Stimulated activated naive CD8-positive, alpha-beta T cell treated with anti-CD3 and anti-CD28 coated beads, Interleukin-15, Interleukin-2, amounts not matched to agents 100 ng/mL and 50 ng/mL, for 24 hours (primary cell): ENCODE data around the gene ALG14.
"Not testable (repeated sequence)": the region's sequence is repeated elsewhere in the genome, so short reads cannot be mapped to it uniquely, and the experiment has no call there.

Experiments
- H3K27ac Mint-ChIP-seq: one replicate; pipeline ENCODE4 v1.8.0; 2021; ENCODE audit warnings: mild to moderate bottlenecking, mixed read lengths
- H3K27me3 Mint-ChIP-seq: one replicate; pipeline ENCODE4 v1.8.0; 2021; ENCODE audit warnings: mixed read lengths
- H3K36me3 Mint-ChIP-seq: one replicate; pipeline ENCODE4 v1.8.0; 2021; ENCODE audit warnings: low read depth, mixed read lengths
- H3K4me1 Mint-ChIP-seq: one replicate; pipeline ENCODE4 v1.8.0; 2021; ENCODE audit warnings: low read depth, mixed read lengths
- H3K4me3 Mint-ChIP-seq: one replicate; pipeline ENCODE4 v1.8.0; 2021; ENCODE audit warnings: mild to moderate bottlenecking, mixed read lengths
- H3K9me3 Mint-ChIP-seq: one replicate; pipeline ENCODE4 v1.8.0; 2021; ENCODE audit warnings: mixed read lengths

Gene ALG14

DNA sequence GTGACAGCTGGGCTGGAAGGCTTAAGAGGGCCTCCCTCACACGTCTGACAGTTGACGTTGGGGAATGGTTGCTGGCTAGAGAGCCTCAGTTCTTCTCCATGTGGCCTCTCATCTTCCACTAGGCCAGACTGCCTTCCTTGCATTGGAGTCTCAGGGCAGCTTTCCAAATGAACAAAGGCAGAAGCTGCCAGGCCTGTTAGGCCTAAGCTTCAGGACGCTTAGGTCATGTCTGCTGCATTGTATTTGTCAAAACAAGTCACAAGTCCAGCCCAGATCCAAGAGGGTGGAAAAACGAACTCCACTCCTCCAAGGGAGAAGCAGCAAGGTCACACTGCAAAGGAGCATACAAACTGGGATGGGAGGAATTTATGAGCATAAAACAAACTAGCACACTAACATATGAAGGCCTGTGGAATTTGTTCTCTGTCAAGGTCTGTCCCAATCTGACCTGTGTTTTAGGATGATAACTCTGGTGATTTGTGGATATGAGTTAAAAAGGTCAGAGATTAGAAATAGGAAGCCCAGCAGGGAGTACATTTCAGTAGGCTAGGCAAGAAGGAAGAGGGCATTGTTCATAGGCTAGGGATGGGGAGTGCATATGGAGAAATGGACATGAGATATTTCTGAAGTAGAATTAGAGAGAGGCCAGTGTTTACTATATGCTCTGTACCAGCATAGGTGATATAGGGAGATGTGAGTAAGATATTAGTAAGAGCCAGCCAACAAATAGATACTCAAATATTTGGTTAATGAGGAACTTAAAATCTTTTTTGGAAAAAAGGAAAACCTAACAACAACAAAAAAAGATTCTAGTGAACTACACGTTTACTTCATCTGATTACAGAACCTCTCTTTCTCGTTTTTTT is 116.8 kb downstream of the ALG14 start:
- H3K27me3 Mint-ChIP-seq = no peaks in the 10 kb centered on the region
- H3K4me1 Mint-ChIP-seq = no peaks in the 10 kb centered on the region
- H3K4me3 Mint-ChIP-seq = no peak overlapping the region
- no peaks in the 10 kb centered on the region for H3K9me3 Mint-ChIP-seq
- no peak overlapping the region for H3K27ac Mint-ChIP-seq
- H3K36me3 Mint-ChIP-seq = no peaks in the 10 kb centered on the region

DNA sequence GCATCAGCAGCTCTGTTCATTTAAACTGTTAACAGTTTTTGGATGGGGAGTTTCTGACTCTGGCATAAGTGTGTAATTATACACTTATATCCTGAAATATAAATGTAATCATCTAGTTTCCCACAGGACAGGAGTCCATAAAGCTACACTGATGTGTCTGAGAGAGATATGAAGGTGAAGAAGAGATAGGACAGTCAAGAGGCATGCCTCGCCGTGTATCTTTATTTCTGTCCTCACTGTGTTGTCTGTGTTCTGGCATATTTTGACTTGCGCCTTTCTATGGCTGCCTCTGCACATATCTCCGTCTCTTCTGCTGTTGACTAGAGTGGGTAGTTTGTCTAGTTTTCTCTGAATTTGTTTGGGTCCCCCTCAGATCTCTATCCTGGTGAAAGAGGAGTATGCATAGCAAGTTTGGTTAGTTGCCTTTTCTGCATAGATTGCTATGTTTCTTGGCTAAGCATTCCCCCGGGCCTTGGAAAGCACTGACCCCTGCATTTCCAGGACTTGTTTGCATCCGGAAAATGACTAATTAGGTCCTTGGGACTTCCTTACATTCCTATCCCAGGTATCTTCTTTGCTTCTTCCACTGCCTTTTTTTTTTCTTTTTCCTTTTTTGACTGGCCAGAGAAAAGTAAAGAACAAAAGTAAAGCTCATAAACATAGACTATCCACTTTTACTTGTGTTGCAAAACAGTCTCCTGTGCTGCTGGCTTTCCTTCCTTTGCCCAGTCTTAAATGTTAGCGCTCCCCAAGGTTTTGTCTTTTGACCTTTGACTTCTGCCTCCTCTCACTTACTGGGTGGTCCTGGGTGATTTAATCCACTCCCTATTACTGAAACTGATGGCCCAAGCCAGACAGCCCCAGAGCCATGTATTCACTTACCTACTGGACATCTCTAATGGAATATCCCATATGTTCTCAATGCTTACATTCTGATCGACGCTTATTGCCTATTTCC is 118.2 kb downstream of the ALG14 start:
- H3K36me3 Mint-ChIP-seq = no peaks in the 10 kb centered on the region
- no peak overlapping the region for H3K27ac Mint-ChIP-seq
- H3K9me3 Mint-ChIP-seq = no peaks in the 10 kb centered on the region
- H3K4me1 Mint-ChIP-seq = no peaks in the 10 kb centered on the region
- no peaks in the 10 kb centered on the region for H3K27me3 Mint-ChIP-seq
- no peak overlapping the region for H3K4me3 Mint-ChIP-seq

DNA sequence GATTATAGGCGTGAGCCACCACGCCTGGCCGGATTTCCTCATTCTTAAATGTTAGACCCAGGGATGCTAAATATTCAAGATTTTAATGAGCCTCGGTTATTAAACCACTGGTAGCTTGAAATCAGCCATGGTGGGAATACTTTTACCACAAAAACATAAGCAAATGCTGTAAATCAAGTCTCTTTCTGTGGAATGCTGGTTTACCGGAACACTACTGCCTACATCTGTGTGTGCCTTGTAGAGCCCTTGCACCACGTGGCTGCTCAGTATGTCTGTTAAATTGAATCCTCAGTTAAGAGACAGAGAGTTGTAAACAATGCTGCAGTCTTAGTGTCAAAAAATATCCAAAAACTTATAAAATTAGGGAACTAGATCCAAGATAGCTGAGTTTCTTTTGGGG is 119.0 kb downstream of the ALG14 start:
- no peaks in the 10 kb centered on the region for H3K36me3 Mint-ChIP-seq
- no peaks in the 10 kb centered on the region for H3K27me3 Mint-ChIP-seq
- H3K9me3 Mint-ChIP-seq = no peaks in the 10 kb centered on the region
- no peak overlapping the region for H3K4me3 Mint-ChIP-seq
- no peaks in the 10 kb centered on the region for H3K4me1 Mint-ChIP-seq
- H3K27ac Mint-ChIP-seq = no peak overlapping the region

DNA sequence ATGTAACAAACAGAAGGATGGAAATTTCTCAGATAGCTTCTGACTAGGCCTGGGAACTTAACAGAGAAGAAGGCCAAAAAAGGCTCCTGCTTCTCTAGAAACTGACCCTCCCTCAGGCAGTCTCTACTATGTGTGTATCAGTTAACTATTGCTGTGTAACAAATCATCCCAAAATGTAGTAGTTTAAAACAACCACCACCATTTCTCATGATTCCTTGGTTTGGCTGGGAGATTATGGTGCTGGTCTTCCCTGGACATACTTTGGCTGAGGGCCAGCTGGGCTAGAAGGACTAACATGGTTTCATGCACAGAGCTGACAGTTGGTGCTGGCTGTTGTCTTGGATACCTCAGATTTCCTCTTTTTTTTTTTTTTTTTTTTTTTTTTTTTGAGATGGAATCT is 119.6 kb downstream of the ALG14 start:
- Mint-ChIP-seq H3K4me3 (no peak overlapping the region), H3K4me1 (no peaks in the 10 kb centered on the region), H3K27ac (no peak overlapping the region), H3K36me3 (no peaks in the 10 kb centered on the region), H3K9me3 (no peaks in the 10 kb centered on the region), H3K27me3 (no peaks in the 10 kb centered on the region)

DNA sequence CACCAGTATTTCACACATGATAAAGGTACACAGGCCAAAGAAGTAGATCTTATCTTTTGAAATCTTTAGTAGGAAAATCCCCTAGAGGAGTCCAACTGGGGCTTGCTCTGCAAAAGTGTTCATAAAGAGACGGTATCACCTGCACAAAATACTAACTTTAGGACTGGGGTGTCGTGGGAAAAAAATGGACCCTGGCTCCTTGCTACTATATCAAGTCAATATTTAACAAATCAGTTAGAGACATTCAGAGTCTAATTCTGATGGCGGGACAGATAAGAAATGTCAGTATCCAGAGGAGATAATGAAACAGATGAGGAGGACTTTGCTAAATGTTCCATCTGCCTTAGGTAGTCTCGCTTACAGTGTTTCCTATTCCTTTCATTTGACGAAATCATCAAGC is 120.2 kb downstream of the ALG14 start:
- H3K27ac Mint-ChIP-seq = no peak overlapping the region
- no peaks in the 10 kb centered on the region for H3K27me3 Mint-ChIP-seq
- no peaks in the 10 kb centered on the region for H3K4me1 Mint-ChIP-seq
- H3K9me3 Mint-ChIP-seq = no peaks in the 10 kb centered on the region
- H3K4me3 Mint-ChIP-seq = no peak overlapping the region
- H3K36me3 Mint-ChIP-seq = no peaks in the 10 kb centered on the region

DNA sequence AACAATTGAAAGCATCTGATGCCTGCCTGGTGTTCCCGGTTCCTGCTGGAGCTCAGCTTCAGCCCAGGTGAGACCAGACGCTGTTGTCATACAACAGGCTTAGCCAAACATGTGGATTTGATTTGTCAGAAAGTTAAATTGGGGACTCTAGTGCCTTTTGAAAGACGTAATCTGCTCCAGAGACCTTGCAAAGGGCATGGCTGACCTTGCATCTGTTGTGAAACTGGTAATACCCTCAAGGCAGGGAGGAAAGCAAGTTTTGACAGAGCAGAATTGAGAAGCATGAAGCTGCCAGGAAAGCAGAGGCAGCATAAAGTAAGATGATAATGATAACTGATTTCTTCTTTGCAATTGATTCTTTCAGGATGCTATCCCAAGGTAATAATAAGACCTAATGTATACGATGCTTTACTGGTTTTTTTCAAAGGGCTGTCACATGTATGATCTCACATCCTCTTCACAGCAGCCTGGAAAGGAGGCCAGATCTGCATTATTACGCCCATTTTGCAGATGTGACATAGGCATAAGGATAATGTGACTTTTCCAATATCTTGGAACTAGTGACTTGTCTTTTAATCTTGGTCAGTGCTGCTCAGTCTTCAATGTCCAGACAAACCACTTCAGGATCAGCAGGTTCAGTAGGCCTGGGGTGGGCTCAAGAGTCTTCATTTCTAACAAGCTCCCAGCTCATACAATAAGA is 121.1 kb downstream of the ALG14 start:
- Mint-ChIP-seq H3K36me3 (no peaks in the 10 kb centered on the region), H3K27me3 (no peaks in the 10 kb centered on the region), H3K27ac (no peak overlapping the region), H3K4me3 (no peak overlapping the region), H3K9me3 (no peaks in the 10 kb centered on the region), H3K4me1 (no peaks in the 10 kb centered on the region)

DNA sequence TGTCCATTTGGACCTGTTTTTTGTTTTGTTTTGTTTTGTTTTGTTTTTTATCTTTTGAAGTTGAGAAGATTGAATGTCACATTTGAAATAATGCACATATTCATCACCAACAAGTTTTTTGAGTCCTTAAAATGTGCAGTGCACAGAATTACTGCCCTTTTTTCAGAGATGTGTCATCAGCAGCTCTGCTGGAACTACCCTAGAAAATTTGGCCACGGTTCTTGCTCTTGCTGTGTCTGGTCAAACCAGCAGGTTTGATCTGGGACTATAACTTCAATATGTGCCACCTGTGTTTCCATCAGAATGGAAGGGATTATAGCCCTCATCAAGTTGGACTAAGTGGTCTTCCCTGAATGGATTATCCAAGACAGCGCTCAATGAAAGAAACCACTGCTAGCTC is 121.7 kb downstream of the ALG14 start:
- H3K4me3 Mint-ChIP-seq = no peak overlapping the region
- no peak overlapping the region for H3K27ac Mint-ChIP-seq
- no peaks in the 10 kb centered on the region for H3K9me3 Mint-ChIP-seq
- no peaks in the 10 kb centered on the region for H3K36me3 Mint-ChIP-seq
- no peaks in the 10 kb centered on the region for H3K27me3 Mint-ChIP-seq
- no peaks in the 10 kb centered on the region for H3K4me1 Mint-ChIP-seq

DNA sequence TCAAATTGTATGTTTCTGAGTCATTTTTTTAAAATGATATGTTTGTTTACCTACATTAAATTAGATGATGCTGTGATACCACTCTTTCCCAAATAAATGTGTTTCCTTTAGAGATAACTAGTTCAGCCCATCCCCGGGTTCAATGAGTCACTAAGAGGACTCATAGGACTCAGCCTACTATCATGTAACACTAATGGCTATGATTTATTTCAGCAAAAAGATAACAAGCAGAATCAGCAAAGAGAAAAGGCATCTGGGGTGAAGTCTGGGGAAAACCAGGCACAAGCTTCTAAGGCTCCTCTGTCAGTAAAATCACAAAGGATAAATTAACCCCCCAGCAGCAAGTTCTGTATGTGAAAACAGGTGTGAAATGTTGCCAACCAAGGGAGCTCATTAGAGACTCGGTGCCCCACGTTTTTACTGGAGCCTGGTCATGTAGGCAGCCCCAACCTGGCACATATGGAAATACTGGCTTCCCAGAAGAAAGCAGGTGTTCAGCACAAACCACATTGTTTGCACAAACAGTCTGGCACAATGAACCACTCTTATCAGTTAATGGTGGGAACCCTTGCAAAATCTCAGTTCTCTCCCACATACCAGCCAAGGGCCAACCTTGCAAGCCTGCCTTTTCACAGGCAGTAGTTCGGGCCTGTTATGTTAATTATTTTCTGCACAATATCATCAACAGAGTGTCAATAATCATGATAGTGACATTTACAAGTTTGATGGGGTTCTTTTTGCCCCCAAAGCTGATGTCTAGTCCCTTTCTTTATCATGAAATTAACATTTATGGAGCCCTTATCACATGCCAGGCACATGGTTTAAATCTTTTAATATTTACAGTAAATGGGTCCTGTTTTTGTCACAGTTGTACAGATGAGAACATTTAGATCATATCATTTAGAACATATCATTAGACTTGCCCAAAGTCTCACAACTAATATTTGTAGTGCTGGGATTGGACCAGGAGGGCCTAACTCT is 122.8 kb downstream of the ALG14 start:
- H3K9me3 Mint-ChIP-seq = no peaks in the 10 kb centered on the region
- H3K27me3 Mint-ChIP-seq = no peaks in the 10 kb centered on the region
- no peaks in the 10 kb centered on the region for H3K36me3 Mint-ChIP-seq
- H3K27ac Mint-ChIP-seq = no peak overlapping the region
- no peaks in the 10 kb centered on the region for H3K4me1 Mint-ChIP-seq
- H3K4me3 Mint-ChIP-seq = no peak overlapping the region

DNA sequence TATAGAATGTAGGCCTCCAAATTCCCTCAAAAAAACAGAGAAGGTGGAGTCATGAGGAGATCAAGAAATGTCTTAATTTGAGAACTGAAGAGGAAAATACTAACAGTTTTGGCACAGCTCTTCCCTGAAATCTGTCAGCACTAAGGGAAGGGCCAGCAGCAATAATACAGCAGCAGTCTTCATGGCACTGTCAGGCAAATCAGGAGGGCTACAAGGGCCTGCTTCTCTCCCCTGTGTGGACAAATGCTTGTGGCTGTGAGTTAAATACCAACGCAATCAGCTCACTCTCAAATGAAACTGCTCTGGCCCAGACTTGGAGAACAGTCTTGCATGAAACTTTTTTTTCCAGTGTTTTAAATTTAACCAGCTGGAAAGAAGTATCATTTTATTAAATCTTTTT is 125.3 kb downstream of the ALG14 start:
- H3K9me3 Mint-ChIP-seq = no peaks in the 10 kb centered on the region
- no peaks in the 10 kb centered on the region for H3K36me3 Mint-ChIP-seq
- no peak overlapping the region for H3K4me3 Mint-ChIP-seq
- no peaks in the 10 kb centered on the region for H3K4me1 Mint-ChIP-seq
- H3K27me3 Mint-ChIP-seq = peaks cover 5% of the 10 kb centered on the region
- H3K27ac Mint-ChIP-seq = no peak overlapping the region

DNA sequence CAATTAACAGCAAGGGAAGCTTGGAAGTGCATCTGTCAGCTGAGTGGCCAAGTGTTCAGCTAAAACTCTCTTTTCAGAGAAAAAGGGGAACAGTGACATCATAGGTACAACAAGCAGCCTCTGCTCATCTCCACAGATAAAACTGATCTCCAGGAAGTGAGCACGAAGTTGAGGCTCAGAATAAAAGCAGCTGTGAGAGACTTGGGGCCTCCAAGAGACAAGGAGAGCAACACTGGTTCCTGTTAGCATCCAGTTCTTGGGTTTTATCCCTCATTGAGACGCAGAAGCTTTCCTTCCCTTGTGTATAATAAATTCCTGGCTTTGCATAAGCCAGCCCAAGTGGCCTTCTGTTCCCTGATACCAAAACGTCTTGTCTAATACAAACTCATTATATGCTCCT is 125.9 kb downstream of the ALG14 start:
- Mint-ChIP-seq H3K27ac (no peak overlapping the region), H3K4me1 (no peaks in the 10 kb centered on the region), H3K27me3 (peaks cover 5% of the 10 kb centered on the region), H3K9me3 (no peaks in the 10 kb centered on the region), H3K4me3 (no peak overlapping the region), H3K36me3 (no peaks in the 10 kb centered on the region)

DNA sequence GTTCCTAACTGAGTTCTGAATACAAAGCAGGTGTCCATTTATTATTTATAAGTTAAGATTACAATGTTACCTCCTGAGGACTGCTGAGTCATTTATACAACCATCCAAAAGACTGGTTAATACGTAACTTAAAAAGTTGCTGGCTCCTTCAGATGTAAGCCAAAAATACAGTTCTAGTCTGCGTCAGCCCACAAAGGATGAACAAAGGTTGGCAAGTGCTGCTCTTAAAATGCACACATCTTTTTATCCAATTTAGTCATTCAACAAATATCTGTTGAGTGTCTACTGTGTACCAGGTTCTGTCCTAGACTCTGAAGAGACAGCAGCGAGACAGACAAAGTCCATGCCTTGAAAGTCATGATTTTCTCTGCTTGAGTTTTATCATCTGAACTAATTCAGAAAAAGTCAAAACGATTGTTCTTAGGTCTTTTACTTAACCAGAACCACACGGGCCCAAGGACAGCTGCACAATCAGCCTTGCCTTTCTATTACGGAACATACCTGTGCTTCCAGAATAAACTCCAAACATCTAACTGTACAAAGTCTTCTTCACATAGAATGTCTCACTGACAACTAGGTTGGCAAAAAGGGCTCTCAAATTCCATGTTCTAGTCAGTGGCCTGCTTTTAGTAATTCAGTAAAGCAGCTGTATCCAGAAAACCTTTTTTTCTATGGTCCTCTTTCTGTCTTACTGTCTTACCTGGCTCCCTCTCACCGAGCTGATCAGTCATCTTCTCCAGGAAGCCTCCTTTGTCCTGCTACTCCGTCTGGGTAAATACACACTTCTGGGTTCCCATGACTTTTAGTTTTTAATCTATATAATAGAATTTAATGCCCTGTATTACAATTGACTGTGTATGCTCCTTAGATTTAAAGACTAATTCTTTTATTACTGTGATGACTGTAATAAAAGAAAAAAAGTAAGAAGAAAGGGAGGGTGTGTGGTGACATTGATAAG is 130.3 kb downstream of the ALG14 start:
- Mint-ChIP-seq H3K4me3 (no peak overlapping the region), H3K9me3 (no peaks in the 10 kb centered on the region), H3K4me1 (no peaks in the 10 kb centered on the region), H3K27me3 (peaks cover 10% of the 10 kb centered on the region), H3K36me3 (no peaks in the 10 kb centered on the region), H3K27ac (no peak overlapping the region)

DNA sequence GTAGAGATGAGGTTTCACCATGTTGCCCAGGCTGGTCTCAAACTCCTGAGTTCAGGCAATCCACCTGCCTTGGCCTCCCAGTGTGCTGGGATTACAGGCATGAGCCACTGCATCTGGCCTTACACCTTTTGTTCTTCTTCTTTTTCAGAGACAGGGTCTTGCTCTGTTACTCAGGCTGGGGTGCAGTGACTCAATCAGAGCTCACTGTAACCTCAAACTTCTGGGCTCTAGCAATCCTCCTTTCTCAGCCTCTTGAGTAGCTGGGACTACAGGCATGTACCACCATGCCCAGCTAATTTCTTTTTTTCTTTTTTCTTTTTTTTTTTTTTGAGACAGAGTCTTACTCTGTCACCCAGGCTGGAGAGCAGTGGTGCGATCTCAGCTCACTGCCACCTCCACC is 131.3 kb downstream of the ALG14 start:
- not testable (repeated sequence) for H3K27ac Mint-ChIP-seq, H3K4me1 Mint-ChIP-seq, H3K9me3 Mint-ChIP-seq, H3K4me3 Mint-ChIP-seq, H3K36me3 Mint-ChIP-seq
- peaks cover 10% of the 10 kb centered on the region for H3K27me3 Mint-ChIP-seq

DNA sequence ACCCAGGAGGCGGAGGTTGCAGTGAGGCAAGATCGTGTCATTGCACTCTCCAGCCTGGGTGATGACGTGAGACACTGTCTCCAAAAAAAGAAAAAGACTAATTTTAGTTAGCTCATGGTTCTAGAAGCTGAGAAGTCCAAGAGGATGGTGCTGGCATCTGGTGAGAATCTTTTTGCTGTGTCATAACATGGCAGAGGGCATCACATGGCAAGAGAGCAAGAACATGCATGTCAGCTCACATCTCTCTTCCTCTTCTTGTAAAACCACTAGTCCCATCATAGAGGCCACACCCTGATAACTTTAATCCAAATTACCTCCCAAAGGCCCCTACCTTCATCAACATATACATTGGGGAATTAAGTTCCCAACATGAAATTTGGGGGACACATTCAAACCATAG is 132.0 kb downstream of the ALG14 start:
- H3K27ac Mint-ChIP-seq = no peak overlapping the region
- H3K36me3 Mint-ChIP-seq = no peaks in the 10 kb centered on the region
- H3K9me3 Mint-ChIP-seq = no peaks in the 10 kb centered on the region
- H3K27me3 Mint-ChIP-seq = peaks cover 10% of the 10 kb centered on the region
- H3K4me3 Mint-ChIP-seq = no peak overlapping the region
- no peaks in the 10 kb centered on the region for H3K4me1 Mint-ChIP-seq
